GM12878 (cell line): Measurements from ENCODE around the gene ORAI3.

Experiments used
- BMI1 ChIP-seq: fragments of 450-650 bp; IDR thresholded peaks from 2 replicates; pipeline ENCODE4 v1.6.1; 2016; ENCODE audit warnings: mild to moderate bottlenecking, moderate library complexity, borderline replicate concordance
- CEBPZ ChIP-seq: fragments of 150-350 bp; IDR thresholded peaks from 2 replicates; pipeline ENCODE4 v1.6.1; 2016; ENCODE audit warnings: low read depth, low read length
- CHD4 ChIP-seq: fragments of 200-600 bp; sonication (generic); IDR thresholded peaks from 2 replicates; pipeline ENCODE4 v1.6.1; 2016; ENCODE audit warnings: mild to moderate bottlenecking
- CREM ChIP-seq: IDR thresholded peaks from 2 replicates; pipeline ENCODE4 v1.6.1; 2014; ENCODE audit warnings: antibody characterized with exemption, low read depth
- CTCF ChIP-seq, 3 experiments: IDR thresholded peaks in 2 of 3; conservative IDR thresholded peaks in 1 of 3; 2 replicates each; pipeline ENCODE4 v1.5.1; 2011; ENCODE audit warnings: low read depth in 3 of 3, low read length in 3 of 3, mild to moderate bottlenecking in 3 of 3, control low read depth in 2 of 3, moderate library complexity in 2 of 3, inconsistent platforms in 1 of 3, mixed read lengths in 1 of 3; ENCODE audit not compliant: control insufficient read depth in 2 of 3, insufficient read depth in 1 of 3; ENCODE audit errors: extremely low read depth in 1 of 3
- EZH2 ChIP-seq: IDR thresholded peaks from 2 replicates; pipeline ENCODE4 v1.6.1; 2012; ENCODE audit warnings: low read depth, mild to moderate bottlenecking, control low read depth, inconsistent platforms, low read length, borderline replicate concordance; ENCODE audit not compliant: control insufficient read depth
- IRF3 ChIP-seq: fragments of 450-650 bp; IDR thresholded peaks from 2 replicates; pipeline ENCODE4 v1.6.1; 2014; ENCODE audit warnings: mild to moderate bottlenecking
- MAX ChIP-seq: IDR thresholded peaks from 2 replicates; pipeline ENCODE4 v1.6.1; 2012; ENCODE audit warnings: low read depth, low read length, improper control_type of control experiment
- NFXL1 ChIP-seq: fragments of 450-650 bp; IDR thresholded peaks from 2 replicates; pipeline ENCODE4 v1.6.1; 2017; ENCODE audit warnings: antibody characterized with exemption, mild to moderate bottlenecking, borderline replicate concordance
- NR2C1 ChIP-seq: fragments of 450-650 bp; IDR thresholded peaks from 2 replicates; pipeline ENCODE4 v1.6.1; 2017; ENCODE audit warnings: antibody characterized with exemption, mild to moderate bottlenecking, moderate library complexity
- SMC3 ChIP-seq: IDR thresholded peaks from 2 replicates; pipeline ENCODE4 v1.6.1; 2011; ENCODE audit warnings: low read length, improper control_type of control experiment, borderline replicate concordance
- SP1 ChIP-seq: IDR thresholded peaks from one replicate; pipeline ENCODE4 v1.6.1; 2011; ENCODE audit warnings: low read depth, low read length

- no peak for TF ChIP-seq MAX
- no peak for TF ChIP-seq CTCF (IDR thresholded peaks at IDR 0.05 in 2 of 3, conservative IDR thresholded peaks at IDR 0.05 in 1 of 3; ENCODE audit: control insufficient read depth in 2 of 3, extremely low read depth in 1 of 3, insufficient read depth in 1 of 3, low read depth in 3 of 3, low read length in 3 of 3)
- no peak for TF ChIP-seq EZH2
- no peak for TF ChIP-seq NR2C1
- TF ChIP-seq SMC3, result no peak
- no peak for TF ChIP-seq CEBPZ
- TF ChIP-seq BMI1, result no peak
- no peak for TF ChIP-seq NFXL1
- no peak for TF ChIP-seq SP1
- TF ChIP-seq CHD4, result no peak
- TF ChIP-seq IRF3, result no peak
- TF ChIP-seq CREM, result no peak
Measured at GRCh38 chr16:30972872-30973271, 24.0 kb downstream of the ORAI3 start.
